PC-3 (cell line): ENCODE results near the gene AUH. TPM values are rescaled to one million over a fixed set of nuclear protein-coding genes. Genes with fewer than 3 reads are reported as not detected.
A peak's percentile ranks its signal among the peaks of the same experiment; 100 is the strongest.

ENCODE experiments used
- ATAC-seq: fragments of 200-7000 bp; cut with Tn5 transposase; 2 replicates; pipeline ENCODE4 v1.9.1; 2020; ENCODE audit warnings: mild to moderate bottlenecking, moderate library complexity
- BruUV-seq: library from RNA; stranded (reverse); fragments of 400-500 nt; replicated peaks from 2 replicates; lab custom pipeline; 2021; lab: Mats Ljungman, UMichigan
- CTCF ChIA-PET: fragments of 300-600 bp; sonication (Branson Sonifier 250); formaldehyde crosslinking; loops from one replicate; lab custom pipeline; 2022; ENCODE audit warnings: antibody characterized with exemption; lab: Charles Lee
- POLR2A ChIA-PET: fragments of 300-600 bp; sonication (Branson Sonifier 250); formaldehyde crosslinking; loops from one replicate; lab custom pipeline; 2022; ENCODE audit warnings: antibody characterized with exemption; ENCODE audit not compliant: unreplicated experiment; lab: Charles Lee
- DNase-seq: peaks from one replicate; pipeline ENCODE4 v3.0.0-alpha.2; 2015
- H2AFZ ChIP-seq: fragments of 300-600 bp; sonication (generic); 2 replicates; pipeline ENCODE4 v1.6.0; 2016; ENCODE audit warnings: antibody characterized with exemption, low read length
- H3F3A ChIP-seq: fragments of 300-600 bp; sonication (generic); one replicate; pipeline ENCODE4 v1.6.0; 2017; ENCODE audit warnings: antibody characterized with exemption, low read length, control low read depth, mild to moderate bottlenecking; ENCODE audit not compliant: unreplicated experiment
- H3K27ac ChIP-seq: fragments of 300-600 bp; sonication (generic); 2 replicates; pipeline ENCODE4 v1.5.1; 2016; ENCODE audit warnings: mild to moderate bottlenecking, low read length
- H3K27me3 ChIP-seq: fragments of 300-600 bp; sonication (generic); 2 replicates; pipeline ENCODE4 v1.6.1; 2016; ENCODE audit warnings: low read length, mixed read lengths
- H3K36me3 ChIP-seq: fragments of 300-600 bp; sonication (generic); 2 replicates; pipeline ENCODE4 v1.6.1; 2016; ENCODE audit warnings: low read depth, mixed run types, low read length, mixed read lengths
- H3K4me1 ChIP-seq: fragments of 300-600 bp; sonication (generic); 2 replicates; pipeline ENCODE4 v1.5.1; 2016; ENCODE audit warnings: low read length; ENCODE audit not compliant: insufficient read depth
- H3K4me2 ChIP-seq: fragments of 300-600 bp; sonication (generic); 2 replicates; pipeline ENCODE4 v1.6.0; 2016; ENCODE audit warnings: low read length
- H3K4me3 ChIP-seq: fragments of 300-600 bp; sonication (generic); 2 replicates; pipeline ENCODE4 v1.5.1; 2016; ENCODE audit warnings: mild to moderate bottlenecking, low read length, mixed read lengths
- H3K79me2 ChIP-seq: fragments of 300-600 bp; sonication (generic); 2 replicates; pipeline ENCODE4 v1.6.1; 2017; ENCODE audit warnings: low read length, mixed read lengths
- H3K9ac ChIP-seq: fragments of 300-600 bp; sonication (generic); 2 replicates; pipeline ENCODE4 v1.6.0; 2016; ENCODE audit warnings: mild to moderate bottlenecking, low read length
- H3K9me2 ChIP-seq: fragments of 300-600 bp; sonication (generic); replicated peaks from 2 replicates; pipeline ENCODE4 v1.6.1; 2016; ENCODE audit warnings: mixed run types, low read length, mixed read lengths
- H3K9me3 ChIP-seq: fragments of 300-600 bp; sonication (generic); 2 replicates; pipeline ENCODE4 v1.6.1; 2016; ENCODE audit warnings: low read length, mixed read lengths
- H4K20me1 ChIP-seq: fragments of 300-600 bp; sonication (generic); 2 replicates; pipeline ENCODE4 v1.6.1; 2016; ENCODE audit warnings: low read length, mixed read lengths
- EZH2 ChIP-seq: fragments of 300-600 bp; sonication (generic); IDR thresholded peaks from one replicate; pipeline ENCODE4 v1.6.1; 2017; ENCODE audit warnings: antibody characterized with exemption, mild to moderate bottlenecking, low read length; ENCODE audit not compliant: unreplicated experiment
- EZH2phosphoT487 ChIP-seq: fragments of 300-600 bp; sonication (generic); IDR thresholded peaks from 2 replicates; pipeline ENCODE4 v1.6.1; 2018; ENCODE audit warnings: mild to moderate bottlenecking, antibody characterized with exemption, low read length, borderline replicate concordance
- intact Hi-C: fragments of 100-400 bp; cut with micrococcal nuclease; formaldehyde crosslinking; loops from 2 replicates; pipeline ENCODE4 v1.9.0; 2023
- total RNA-seq: library from RNA; depleted of rRNA; stranded (reverse); fragments of >200 nt; gene quantifications from 2 replicates; pipeline ENCODE4 v1.2.3, GENCODE V29; 2014
- TF ChIP-seq, protein P1 (sequence below): fragments of 300-600 bp; sonication (generic); conservative IDR thresholded peaks from 2 replicates; pipeline ENCODE4 v1.5.1; 2017; ENCODE audit warnings: antibody characterized with exemption, low read depth, mild to moderate bottlenecking, low read length

The AUH gene
- total RNA-seq, 1 experiment from 2014 or later: 30.4 TPM

DNA sequence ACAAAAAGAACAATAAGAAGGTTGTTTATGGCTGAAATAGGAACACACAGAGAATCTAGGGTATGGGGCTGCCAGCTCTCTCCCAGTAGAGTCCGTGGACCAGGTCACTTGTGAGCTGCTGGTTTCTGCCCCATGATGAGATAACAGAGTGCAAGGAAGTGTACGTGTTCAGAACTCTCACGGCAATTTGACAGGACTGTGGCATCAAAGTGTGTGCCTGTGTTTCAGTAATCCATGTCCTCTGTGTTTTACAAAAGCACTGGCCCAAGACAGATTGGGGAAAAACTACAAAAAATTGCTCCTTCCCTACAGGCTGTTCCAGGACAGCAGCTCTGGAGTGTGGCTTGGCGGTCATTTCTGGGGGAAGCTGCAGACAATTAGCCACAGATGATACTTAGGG, 184.6 kb downstream of the AUH start:
- no peaks in the 10 kb centered on the region for H3K9me2 ChIP-seq
- no peaks in the 10 kb centered on the region for H3K27me3 ChIP-seq
- peaks cover 33% of the 10 kb centered on the region for H3K4me1 ChIP-seq
- H3K36me3 ChIP-seq: no peaks in the 10 kb centered on the region
- CTCF ChIA-PET: no interaction called here
- DNase-seq (no peak), ATAC-seq (no peak)
- no TSS peak for BruUV-seq
- POLR2A ChIA-PET: no interaction called here
- no peak overlapping the region for H3K4me3 ChIP-seq
- H3K27ac ChIP-seq: peak overlapping the region; percentile 94
- H3F3A ChIP-seq: no peaks in the 10 kb centered on the region
- peak overlapping the region; percentile 48; the same call in 1 of the 2 replicates for H3K4me2 ChIP-seq
- H2AFZ ChIP-seq: no peak overlapping the region
- H3K9ac ChIP-seq: peak overlapping the region; percentile 73
- no peaks in the 10 kb centered on the region for H3K9me3 ChIP-seq
- intact Hi-C loops: no loop called here
- no peaks in the 10 kb centered on the region for H3K79me2 ChIP-seq
- TF ChIP-seq, protein P1, sequence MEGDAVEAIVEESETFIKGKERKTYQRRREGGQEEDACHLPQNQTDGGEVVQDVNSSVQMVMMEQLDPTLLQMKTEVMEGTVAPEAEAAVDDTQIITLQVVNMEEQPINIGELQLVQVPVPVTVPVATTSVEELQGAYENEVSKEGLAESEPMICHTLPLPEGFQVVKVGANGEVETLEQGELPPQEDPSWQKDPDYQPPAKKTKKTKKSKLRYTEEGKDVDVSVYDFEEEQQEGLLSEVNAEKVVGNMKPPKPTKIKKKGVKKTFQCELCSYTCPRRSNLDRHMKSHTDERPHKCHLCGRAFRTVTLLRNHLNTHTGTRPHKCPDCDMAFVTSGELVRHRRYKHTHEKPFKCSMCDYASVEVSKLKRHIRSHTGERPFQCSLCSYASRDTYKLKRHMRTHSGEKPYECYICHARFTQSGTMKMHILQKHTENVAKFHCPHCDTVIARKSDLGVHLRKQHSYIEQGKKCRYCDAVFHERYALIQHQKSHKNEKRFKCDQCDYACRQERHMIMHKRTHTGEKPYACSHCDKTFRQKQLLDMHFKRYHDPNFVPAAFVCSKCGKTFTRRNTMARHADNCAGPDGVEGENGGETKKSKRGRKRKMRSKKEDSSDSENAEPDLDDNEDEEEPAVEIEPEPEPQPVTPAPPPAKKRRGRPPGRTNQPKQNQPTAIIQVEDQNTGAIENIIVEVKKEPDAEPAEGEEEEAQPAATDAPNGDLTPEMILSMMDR: no peak
- TF ChIP-seq EZH2phosphoT487 (no peak), EZH2 (no peak)
- no peaks in the 10 kb centered on the region for H4K20me1 ChIP-seq

DNA sequence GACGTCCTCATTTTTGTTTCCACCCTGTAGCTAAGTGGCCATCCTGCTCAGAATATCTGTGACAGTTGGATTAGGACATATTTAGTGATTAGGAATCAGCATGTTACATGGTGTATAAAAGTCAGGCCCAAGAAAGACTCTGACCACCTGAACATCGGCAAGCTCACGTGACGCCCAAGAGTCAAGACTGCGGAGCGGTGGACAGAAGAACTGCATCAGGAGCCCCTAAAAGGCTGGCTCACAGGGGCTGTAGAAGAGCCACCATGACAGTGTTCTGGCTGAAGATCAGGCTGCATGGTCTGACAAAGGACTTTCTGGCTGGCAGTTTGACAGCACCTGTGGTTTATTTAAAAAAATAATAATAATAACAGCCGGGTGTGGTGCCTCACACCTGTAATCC, 185.3 kb downstream of the AUH start:
- no TSS peak for BruUV-seq
- intact Hi-C loops: no loop called here
- CTCF ChIA-PET: no interaction called here

DNA sequence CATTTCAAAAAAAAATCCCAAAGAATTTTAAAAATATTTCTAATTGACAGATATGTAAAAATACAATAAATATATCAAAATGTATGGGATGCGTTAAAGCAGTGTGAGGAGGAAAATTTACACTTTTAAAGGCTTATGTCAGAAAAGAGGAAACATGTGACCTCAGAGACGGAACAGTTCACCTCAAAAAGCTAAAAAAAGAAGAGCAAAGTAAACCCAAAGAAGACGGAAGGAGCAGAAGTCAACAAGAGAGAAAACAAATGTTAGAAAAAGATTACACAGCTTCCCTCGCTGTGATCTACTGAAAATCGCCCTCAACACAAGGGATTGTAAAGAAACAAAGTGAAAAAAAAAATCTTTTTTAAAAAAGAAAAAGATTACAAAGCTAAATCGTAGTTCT, 186.9 kb downstream of the AUH start:
- H3K27me3 ChIP-seq: no peaks in the 10 kb centered on the region
- H3K4me1 ChIP-seq: peaks cover 27% of the 10 kb centered on the region
- no peak overlapping the region for H3K4me3 ChIP-seq
- H3F3A ChIP-seq: no peaks in the 10 kb centered on the region
- H3K27ac ChIP-seq: no peak overlapping the region
- H3K79me2 ChIP-seq: no peaks in the 10 kb centered on the region
- ATAC-seq (no peak), DNase-seq (no peak)
- H3K36me3 ChIP-seq: no peaks in the 10 kb centered on the region; the same call in 1 of the 2 replicates
- no peaks in the 10 kb centered on the region for H3K9me2 ChIP-seq
- no peak overlapping the region for H2AFZ ChIP-seq
- no peak overlapping the region for H3K4me2 ChIP-seq
- ChIA-PET POLR2A (no interaction called here), CTCF (no interaction called here)
- H4K20me1 ChIP-seq: no peaks in the 10 kb centered on the region
- no peak overlapping the region for H3K9ac ChIP-seq
- intact Hi-C loops: no loop called here
- no TSS peak for BruUV-seq
- H3K9me3 ChIP-seq: peaks cover 6% of the 10 kb centered on the region; the same call in 1 of the 2 replicates
- TF ChIP-seq, protein P1: no peak
- TF ChIP-seq EZH2 (no peak), EZH2phosphoT487 (no peak)

More for the DNA sequence above, 185.3 kb downstream of the AUH start:
- H3K9ac ChIP-seq: no peak overlapping the region
- no peaks in the 10 kb centered on the region for H3K27me3 ChIP-seq
- H3K4me3 ChIP-seq: no peak overlapping the region
- H3K36me3 ChIP-seq: no peaks in the 10 kb centered on the region
- H3K79me2 ChIP-seq: no peaks in the 10 kb centered on the region
- H3K9me3 ChIP-seq: 0 out of 2 replicates have a peak, but pooled peaks cover 2% of the 10 kb centered on the region
- TF ChIP-seq, protein P1: no peak
- TF ChIP-seq EZH2phosphoT487 (no peak), EZH2 (no peak)
- POLR2A ChIA-PET: no interaction called here
- H2AFZ ChIP-seq: no peak overlapping the region
- H3F3A ChIP-seq: no peaks in the 10 kb centered on the region
- DNase-seq: no peak
- no peak for ATAC-seq
- H3K9me2 ChIP-seq: no peaks in the 10 kb centered on the region
- no peak overlapping the region for H3K27ac ChIP-seq
- no peaks in the 10 kb centered on the region for H4K20me1 ChIP-seq
- H3K4me1 ChIP-seq: peaks cover 33% of the 10 kb centered on the region
- H3K4me2 ChIP-seq: no peak overlapping the region
